HG02642 (cell line): ENCODE measurements around the gene DENND1A.
"Not testable (repeated sequence)": the region's sequence is repeated elsewhere in the genome, so short reads cannot be mapped to it uniquely, and the experiment has no call there.

ENCODE experiments used
- ATAC-seq: cut with Tn5 transposase; IDR thresholded peaks from one replicate; pipeline ENCODE4 v1.9.1; 2021; ENCODE audit warnings: mild to moderate bottlenecking; ENCODE audit not compliant: unreplicated experiment, poor library complexity

The DENND1A gene

DNA sequence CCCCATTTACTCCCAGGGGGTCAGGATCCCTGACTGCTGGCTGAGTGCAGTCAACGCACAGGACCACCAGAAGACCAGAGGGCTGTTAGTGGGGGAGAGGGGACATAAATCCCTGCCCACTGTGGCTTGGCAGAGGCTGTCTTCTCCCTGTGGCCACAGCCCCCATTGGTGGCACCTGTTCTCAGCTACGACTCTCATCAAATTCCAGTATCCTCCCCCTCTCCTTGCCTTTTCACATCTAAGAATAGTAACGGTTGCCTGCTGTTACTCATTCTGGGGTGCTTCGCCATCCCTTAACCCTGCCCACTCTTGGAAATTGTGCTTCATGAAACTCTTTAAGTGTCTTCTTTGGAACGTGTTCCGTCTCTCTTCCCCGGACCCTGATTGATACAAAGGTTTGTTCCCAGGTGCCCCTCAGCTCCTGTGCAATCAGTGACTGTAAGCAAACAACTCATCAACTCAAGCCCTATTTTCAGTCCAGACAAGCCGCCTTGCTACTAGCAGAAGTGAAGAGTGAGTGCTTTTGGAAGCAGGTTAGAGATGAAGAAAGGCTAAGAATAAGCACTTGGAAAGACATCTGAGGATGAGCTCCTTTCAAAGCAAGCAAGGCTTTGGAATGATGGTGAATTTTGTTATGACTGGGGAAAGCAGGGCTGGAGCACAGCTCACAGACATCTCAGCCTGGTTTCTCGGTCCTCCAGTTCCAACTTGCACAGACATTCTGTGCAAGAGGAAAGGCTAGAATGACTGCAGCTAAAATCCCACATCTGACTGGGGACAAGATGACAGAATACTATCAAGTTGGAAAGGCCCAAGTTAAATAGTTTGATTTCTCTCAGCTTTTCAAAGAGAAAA, 22.9 kb upstream of the DENND1A start:
- no peak for ATAC-seq

GRCh38 chr9:123948286-123948685, 18.4 kb upstream of the DENND1A start:
- no peak for ATAC-seq

DNA sequence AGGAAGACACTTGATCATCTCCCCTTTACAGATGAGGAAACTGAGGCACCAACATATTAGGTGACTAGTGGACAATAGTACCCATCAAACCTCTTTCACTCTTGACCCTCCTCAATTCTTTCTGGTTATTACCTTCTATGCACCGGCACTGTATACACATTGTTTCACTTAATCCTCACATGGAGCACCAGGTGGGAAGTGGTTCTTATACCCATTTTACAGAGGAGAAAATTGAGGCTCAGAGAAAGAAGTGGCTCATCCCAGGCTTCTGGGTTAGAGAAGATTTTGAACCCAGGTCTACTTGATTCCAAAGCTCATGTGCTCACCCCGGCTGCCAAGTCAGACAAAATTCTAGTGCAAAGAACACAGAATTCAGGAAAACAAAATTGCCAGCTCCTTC, 17.4 kb upstream of the DENND1A start:
- no peak for ATAC-seq

- ATAC-seq: no peak
Measured at GRCh38 chr9:123946101-123946821, 16.3 kb upstream of the DENND1A start.

- no peak for ATAC-seq
Measured at GRCh38 chr9:123945532-123945931, 15.6 kb upstream of the DENND1A start.

GRCh38 chr9:123944464-123944863, 14.5 kb upstream of the DENND1A start:
- not testable (repeated sequence) for ATAC-seq

DNA sequence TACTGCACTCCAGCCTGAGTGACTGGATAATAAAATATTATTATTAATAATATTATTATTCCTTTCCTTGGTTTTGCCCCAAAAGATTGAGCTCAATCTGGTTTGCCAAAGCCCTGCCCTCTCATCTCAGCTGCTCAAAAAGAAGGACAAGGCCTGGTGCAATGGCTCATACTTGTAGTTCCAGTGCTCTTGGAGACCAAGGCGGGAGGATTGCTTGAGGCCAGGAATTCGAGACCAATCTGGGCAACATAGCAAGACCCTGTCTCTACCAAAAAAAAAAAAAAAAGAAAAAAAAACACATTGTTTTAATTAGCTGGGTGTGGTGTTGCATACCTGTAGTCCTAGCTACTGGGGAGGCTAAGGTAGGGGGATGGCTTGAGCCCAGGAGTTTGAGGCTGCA, 13.7 kb upstream of the DENND1A start:
- no peak for ATAC-seq

DNA sequence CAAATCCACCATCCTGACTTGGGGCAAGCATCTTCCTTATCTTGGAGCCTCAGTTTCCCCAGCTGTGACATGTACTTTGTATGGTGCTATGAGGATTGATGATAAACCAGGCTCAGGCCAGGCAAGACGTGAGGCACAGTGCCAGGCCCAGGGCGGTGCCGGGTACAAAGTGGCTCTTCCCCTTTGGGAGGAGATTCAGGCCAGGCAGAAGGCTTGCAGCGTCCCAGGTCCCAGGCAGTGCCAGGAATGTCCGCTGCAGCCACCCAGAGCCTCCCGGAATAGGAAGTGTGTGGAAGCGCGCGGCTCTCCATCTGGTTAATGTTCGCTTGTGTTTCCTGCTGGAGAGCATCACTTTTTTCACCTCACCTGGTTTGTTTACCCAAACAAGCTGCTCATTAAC, 12.6 kb upstream of the DENND1A start:
- no peak for ATAC-seq

GRCh38 chr9:123941524-123942070, 11.7 kb upstream of the DENND1A start:
- ATAC-seq: no peak

DNA sequence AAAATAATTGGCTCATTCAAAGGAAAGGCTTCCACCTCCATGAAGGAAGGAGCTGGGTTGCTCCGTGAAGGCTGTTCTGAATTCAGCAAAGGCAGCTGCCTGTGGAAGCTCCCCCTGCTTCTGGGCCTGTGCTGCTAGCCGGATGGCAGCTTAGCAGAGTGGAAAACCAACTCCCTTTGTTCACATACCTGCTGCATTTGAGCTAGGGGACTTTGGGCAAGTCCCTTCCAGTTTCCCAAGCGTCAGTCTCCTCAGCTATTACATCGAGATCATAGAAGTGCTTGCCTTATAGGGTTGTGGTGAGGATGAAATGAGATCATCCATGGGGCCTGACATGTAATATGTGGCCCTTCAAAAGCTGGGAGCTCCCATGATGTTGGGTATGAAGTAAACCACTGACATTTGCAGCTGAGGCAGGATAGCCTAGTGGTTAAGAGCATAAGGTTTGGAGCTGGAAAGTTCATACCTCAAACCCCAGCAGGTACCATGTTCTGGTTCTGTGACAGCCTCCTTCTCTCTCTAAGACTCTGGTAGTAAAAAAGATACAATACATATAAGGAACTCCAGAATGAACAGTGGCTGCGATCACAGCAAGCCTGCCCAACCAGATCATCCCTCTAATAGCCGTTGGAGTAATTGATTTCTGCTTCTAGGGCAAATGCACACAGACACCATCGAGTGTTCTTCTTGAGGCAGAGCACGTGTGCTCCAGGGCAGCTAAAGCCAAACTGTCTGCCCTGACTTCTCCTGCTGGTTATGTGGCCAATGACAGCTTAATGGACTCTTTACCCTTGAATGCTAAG, 11.0 kb upstream of the DENND1A start:
- ATAC-seq: no peak

DNA sequence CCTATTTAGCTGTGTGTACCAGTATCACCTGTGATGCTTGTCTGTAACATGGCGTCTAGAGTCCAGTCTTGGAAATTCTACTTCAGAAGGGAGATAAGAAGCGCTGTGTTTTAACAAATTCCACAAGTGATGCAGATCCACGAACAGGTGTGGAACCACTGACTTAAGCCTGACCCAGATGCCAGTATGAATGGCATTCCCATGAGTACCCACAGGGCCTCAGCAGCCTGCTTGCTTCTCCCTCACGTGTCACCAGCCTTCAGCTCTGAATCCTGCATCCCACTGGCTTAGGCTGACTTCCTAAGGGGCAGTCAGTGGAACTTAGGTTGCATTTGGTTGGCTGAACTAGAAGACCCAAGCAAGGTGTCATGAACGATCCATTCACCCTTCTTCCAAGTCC, 8.5 kb upstream of the DENND1A start:
- ATAC-seq: no peak

DNA sequence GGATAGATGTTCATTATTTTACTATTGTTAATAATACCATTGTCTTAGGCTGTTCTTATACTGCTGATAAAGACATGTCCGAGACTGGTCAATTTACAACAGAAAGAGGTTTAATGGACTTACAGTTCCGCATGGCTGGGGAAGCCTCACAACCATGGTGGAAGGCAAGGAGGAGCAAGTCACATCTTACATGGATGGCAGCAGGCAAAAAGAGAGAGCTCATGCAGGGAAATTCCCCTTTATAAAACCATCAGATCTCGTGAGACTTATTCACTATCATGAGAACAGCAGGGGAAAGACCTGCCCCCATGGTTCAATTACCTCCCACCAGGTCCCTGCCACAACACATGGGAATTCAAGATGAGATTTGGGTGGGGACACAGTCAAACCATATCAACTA, 6.6 kb upstream of the DENND1A start:
- not testable (repeated sequence) for ATAC-seq

- ATAC-seq: no peak
Measured at GRCh38 chr9:123933440-123934212, 3.7 kb upstream of the DENND1A start.

GRCh38 chr9:123929177-123929869, 603 bp downstream of the DENND1A start:
- peak; percentile 29 for ATAC-seq

DNA sequence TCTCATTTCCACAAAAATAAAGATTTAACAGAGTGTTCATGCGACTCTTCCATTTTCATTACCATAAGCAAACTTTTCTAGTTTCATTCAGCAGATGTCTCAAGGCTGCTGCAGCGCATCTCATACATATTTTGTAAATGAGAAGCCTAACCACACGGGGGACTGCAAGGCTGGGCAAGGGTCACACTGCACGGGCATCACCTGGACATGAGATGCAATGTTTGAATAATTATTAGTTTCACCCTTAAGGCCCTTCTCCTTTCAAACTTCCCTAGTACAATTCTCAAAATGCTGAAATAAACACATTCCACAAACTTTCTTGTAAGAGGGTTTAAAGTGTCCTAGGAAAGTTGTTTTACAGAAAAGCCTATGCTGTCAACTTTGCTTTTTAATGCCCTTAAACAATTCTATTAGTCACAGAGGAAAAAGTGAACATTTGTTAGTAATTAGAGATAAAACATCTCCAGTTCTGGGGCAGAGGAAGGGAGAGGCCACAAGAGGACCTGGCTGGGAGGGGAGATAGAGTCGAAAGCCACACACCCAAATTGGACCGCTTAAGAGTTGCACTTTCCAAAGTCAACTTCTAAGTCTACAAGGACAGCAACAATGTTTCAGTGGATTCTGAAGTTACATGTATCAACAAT, 1.3 kb downstream of the DENND1A start:
- no peak for ATAC-seq

DNA sequence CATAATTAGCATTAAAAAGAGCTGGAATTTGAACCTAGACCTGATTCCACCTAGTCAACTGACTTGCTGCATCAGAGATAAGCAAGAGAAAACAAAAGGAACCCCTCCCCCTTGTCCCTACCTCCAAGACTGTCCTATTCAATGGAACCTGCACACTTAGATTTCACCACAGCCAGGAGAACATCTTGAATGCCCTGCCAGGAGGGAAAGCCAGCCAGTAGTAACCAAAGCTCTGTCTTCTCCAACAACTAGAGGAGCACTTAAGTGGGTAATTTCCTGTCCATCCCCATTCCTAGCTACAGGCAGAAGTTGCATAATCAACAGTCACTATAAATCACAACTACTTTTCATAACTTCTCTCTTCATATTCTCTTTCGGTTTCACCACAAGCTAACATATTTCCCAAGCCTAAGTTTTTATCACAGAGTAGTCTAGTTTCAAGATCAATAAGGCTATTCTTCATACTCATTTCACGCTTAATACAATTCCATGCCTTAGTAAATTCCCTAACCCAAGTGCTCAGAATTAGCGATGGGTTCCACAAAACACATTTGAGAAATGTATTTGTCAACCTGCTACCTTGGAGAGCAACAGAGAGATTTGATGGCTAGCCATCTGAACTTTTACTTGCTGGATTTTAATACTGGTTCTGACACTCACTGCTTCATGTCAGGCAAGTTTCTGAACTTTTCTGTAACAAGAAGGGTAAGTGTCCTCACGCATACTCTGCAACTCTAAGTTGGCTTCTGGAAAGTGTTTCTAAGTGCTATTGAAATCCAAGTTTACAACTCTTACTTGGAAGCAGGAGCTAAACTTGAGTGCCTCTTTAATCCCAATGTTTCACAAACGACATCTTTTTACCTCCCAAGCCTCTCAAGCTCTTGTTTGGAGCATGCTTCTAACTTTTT, 2.0 kb downstream of the DENND1A start:
- no peak for ATAC-seq

- ATAC-seq: no peak
Measured at GRCh38 chr9:123926941-123927340, 3.0 kb downstream of the DENND1A start.

- no peak for ATAC-seq
Measured at GRCh38 chr9:123925819-123926218, 4.1 kb downstream of the DENND1A start.
